DOHH2 (cell line): ENCODE results near the gene ROR2.

Source experiments
- EZH2phosphoT487 ChIP-seq: fragments of 200-600 bp; sonication (generic); IDR thresholded peaks from 2 replicates; pipeline ENCODE4 v1.6.1; 2017; ENCODE audit warnings: borderline replicate concordance, mild to moderate bottlenecking, antibody characterized with exemption, low read length, moderate library complexity, mixed read lengths
- TF ChIP-seq, protein P1 (sequence below): fragments of 200-600 bp; sonication (generic); IDR thresholded peaks from one replicate; pipeline ENCODE4 v1.5.1; 2014; ENCODE audit warnings: antibody characterized with exemption, mild to moderate bottlenecking, low read depth, low read length; ENCODE audit not compliant: poor library complexity, severe bottlenecking

DNA sequence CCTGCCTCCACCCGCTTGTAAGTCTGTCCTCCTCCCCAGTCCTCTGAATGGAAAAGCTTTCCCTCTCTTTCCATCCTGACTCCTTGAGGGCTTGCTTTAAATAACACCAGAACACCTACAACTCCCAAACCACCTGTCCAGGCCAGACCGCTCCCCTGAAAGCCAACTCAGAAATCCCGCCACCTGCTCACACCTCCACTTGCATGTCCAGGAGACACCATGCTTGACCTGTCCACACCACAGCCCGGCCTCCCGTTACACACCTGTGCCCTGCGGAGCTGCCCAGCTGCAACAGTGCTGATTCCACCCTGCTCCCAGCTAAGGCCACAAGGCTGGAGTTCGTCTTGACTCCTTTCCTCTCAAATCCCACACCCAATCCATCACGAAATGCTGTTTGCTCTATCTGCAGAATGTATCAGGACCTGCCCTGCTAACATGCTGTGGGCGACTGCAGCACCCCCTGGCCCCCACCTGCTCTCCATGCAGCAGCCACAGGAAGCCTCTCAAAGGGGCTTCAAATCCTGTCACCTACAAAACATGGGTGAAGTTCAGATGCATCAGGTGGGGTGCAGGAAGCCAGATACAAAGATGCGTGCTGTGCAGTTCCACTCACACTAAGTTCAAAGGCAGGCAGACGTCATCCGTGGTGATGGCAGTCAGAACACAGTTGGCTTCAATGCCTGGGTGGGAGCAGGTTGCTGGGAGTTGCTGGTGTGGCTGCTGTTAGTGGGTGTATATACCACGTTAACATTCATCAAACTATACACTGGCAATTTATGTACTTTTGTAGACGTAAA is 166.0 kb downstream of the ROR2 start:
- TF ChIP-seq, protein P1, sequence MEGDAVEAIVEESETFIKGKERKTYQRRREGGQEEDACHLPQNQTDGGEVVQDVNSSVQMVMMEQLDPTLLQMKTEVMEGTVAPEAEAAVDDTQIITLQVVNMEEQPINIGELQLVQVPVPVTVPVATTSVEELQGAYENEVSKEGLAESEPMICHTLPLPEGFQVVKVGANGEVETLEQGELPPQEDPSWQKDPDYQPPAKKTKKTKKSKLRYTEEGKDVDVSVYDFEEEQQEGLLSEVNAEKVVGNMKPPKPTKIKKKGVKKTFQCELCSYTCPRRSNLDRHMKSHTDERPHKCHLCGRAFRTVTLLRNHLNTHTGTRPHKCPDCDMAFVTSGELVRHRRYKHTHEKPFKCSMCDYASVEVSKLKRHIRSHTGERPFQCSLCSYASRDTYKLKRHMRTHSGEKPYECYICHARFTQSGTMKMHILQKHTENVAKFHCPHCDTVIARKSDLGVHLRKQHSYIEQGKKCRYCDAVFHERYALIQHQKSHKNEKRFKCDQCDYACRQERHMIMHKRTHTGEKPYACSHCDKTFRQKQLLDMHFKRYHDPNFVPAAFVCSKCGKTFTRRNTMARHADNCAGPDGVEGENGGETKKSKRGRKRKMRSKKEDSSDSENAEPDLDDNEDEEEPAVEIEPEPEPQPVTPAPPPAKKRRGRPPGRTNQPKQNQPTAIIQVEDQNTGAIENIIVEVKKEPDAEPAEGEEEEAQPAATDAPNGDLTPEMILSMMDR, result no peak
- no peak for TF ChIP-seq EZH2phosphoT487
